ENCODE measurements around the gene NKAPD1. TPM values are rescaled to one million over a fixed set of nuclear protein-coding genes. Genes with fewer than 3 reads are reported as not detected.

The NKAPD1 gene
- total and polyA plus RNA-seq, 9 of the 15 experiments (the other 6 are each of a cell fraction or from before 2014, with no cell fraction given) = 14.1 to 73.5 (median 29.3) TPM

GRCh38 chr11:112085822-112086421 lies 11.8 kb downstream of the NKAPD1 start (continued):
- TF ChIP-seq HBP1 (CRISPR knock-in tag; IDR thresholded peaks at IDR 0.05) = no peak
- TF ChIP-seq SIRT6 (IDR thresholded peaks at IDR 0.05; ENCODE audit: low read depth, low read length) = no peak
- 0 out of 2 replicates have a peak, but pooled peaks have one; percentile 5 for TF ChIP-seq NBN (IDR thresholded peaks at IDR 0.05; ENCODE audit: low read depth)
- no peak; the same call in 1 of the 2 replicates for TF ChIP-seq POLR2AphosphoS2 (IDR thresholded peaks at IDR 0.05; ENCODE audit: low read length)
- no peak for TF ChIP-seq HNRNPL (IDR thresholded peaks at IDR 0.05; ENCODE audit: low read depth, low read length)

GRCh38 chr11:112086422-112087191 lies 12.5 kb downstream of the NKAPD1 start, which contains the start of the genes SDHD and TIMM8B:
TSS of gene SDHD (plus strand) at chr11:112086873. CDS start at chr11:112086908, 35 bp downstream.
TSS of gene TIMM8B (minus strand) at chr11:112086756. CDS start at chr11:112086723, 33 bp downstream.
- BruUV-seq (replicated peaks) = no TSS peak
- peaks cover 77% of the 10 kb centered on the region for H3K79me2 ChIP-seq (ENCODE audit: control insufficient read depth, insufficient read depth, low read length)
- peak within 1 kb of the TSS; percentile 100 for H3K4me2 ChIP-seq (ENCODE audit: insufficient read depth, low read length)
- intact Hi-C loops (cut with micrococcal nuclease) (loop anchor here (5.0 kb wide), 2 partner anchors 154 to 209 kb away; partner anchors contain the start of genes CFAP68 and FDXACB1), in situ Hi-C loops (cut with MboI) (no loop called here)
- H4K20me1 ChIP-seq (replicated peaks; ENCODE audit: control insufficient read depth, insufficient read depth, low read length) = no peaks in the 10 kb centered on the region
- peak; percentile 98 for FAIRE-seq
- peak within 1 kb of the TSS; percentile 84 for H3K4me3 ChIP-seq
- peak; percentile 94 for ATAC-seq
- peak within 1 kb of the TSS; percentile 84 for H3K27ac ChIP-seq (ENCODE audit: extremely low read depth, low read depth, low read length)
- peaks cover 89% of the 10 kb centered on the region for H3K36me3 ChIP-seq (ENCODE audit: control insufficient read depth, insufficient read depth, low read length)
- DNase-seq (ENCODE audit: extremely low read depth in 1 of 4, low spot score in 3 of 4) = peak; percentile 93 to 98 (median 94)
- 0 out of 2 replicates have a peak, but pooled peaks cover 3% of the 10 kb centered on the region for H3K9me3 ChIP-seq (replicated peaks; ENCODE audit: control insufficient read depth, insufficient read depth, low read depth, low read length)
- under 1% methylated on average over 40 of the region's 45 CpGs for WGBS (ENCODE audit: insufficient coverage, low coverage, missing lambda C conversion rate)
- no peaks in the 10 kb centered on the region for H3K9me1 ChIP-seq (ENCODE audit: control insufficient read depth, insufficient read depth, low read length)
- peaks cover 0 to 19% of the 10 kb centered on the region in 2 experiments; a peak in 3 of 5 replicates for H3K4me1 ChIP-seq (replicated peaks in 1 of 2; ENCODE audit: control insufficient read depth in 2 of 2, insufficient read depth in 2 of 2, low read length in 2 of 2)
- H3K9ac ChIP-seq (ENCODE audit: insufficient read depth in 1 of 2, low read depth in 2 of 2, low read length in 2 of 2) = peak within 1 kb of the TSS; percentile 93 to 98
- peak within 1 kb of the TSS; percentile 95 for H2AFZ ChIP-seq (ENCODE audit: low read depth, low read length)
- ChIA-PET POLR2A (interaction anchor here (0.6 to 1.7 kb wide), 5 partner anchors 10 to 194 kb away, joined by 3 to 9 read pairs (median 4); no protein-coding TSS in a partner anchor), CTCF (ENCODE audit: low intra/inter-chr PET ratio) (interaction anchor here (0.6 kb wide), 1 partner anchor 194 kb away, joined by 3 read pairs; no protein-coding TSS in a partner anchor)
- no peaks in the 10 kb centered on the region for H3K27me3 ChIP-seq (ENCODE audit: control insufficient read depth in 2 of 2, insufficient read depth in 2 of 2, low read length in 2 of 2)
- TF ChIP-seq CBFA2T2 (conservative IDR thresholded peaks at IDR 0.05) (no peak), ZBTB12 (CRISPR knock-in tag; IDR thresholded peaks at IDR 0.05) (no peak), IRF2 (CRISPR knock-in tag; IDR thresholded peaks at IDR 0.05) (no peak), TEAD2 (tag; IDR thresholded peaks at IDR 0.05) (no peak), HDAC1 (IDR thresholded peaks at IDR 0.05) (peak in 1 of 2 experiments; percentile 60; a peak in 2 of 4 replicates), ETV1 (tag; conservative IDR thresholded peaks at IDR 0.05; ENCODE audit: low read depth) (peak; percentile 49; the same call in 1 of the 2 replicates), PHB2 (IDR thresholded peaks at IDR 0.05; ENCODE audit: low read depth) (0 out of 2 replicates have a peak, but pooled peaks have one; percentile 38), U2AF1 (optimal IDR thresholded peaks at IDR 0.05; ENCODE audit: low read depth, low read length) (no peak), ZBTB9 (CRISPR knock-in tag; IDR thresholded peaks at IDR 0.05) (peak; percentile 5; the same call in 1 of the 2 replicates), SMAD2 (IDR thresholded peaks at IDR 0.05; ENCODE audit: low read depth, low read length) (no peak), ZNF23 (CRISPR knock-in tag; IDR thresholded peaks at IDR 0.05) (no peak)
